DOHH2 (cell line): ENCODE measurements around the gene SLC35F5.

Experiments
- CTCF ChIP-seq: fragments of 200-600 bp; sonication (generic); IDR thresholded peaks from one replicate; pipeline ENCODE4 v1.5.1; 2014; ENCODE audit warnings: antibody characterized with exemption, mild to moderate bottlenecking, low read depth, low read length; ENCODE audit not compliant: poor library complexity, severe bottlenecking
- EZH2phosphoT487 ChIP-seq: fragments of 200-600 bp; sonication (generic); IDR thresholded peaks from 2 replicates; pipeline ENCODE4 v1.6.1; 2017; ENCODE audit warnings: borderline replicate concordance, mild to moderate bottlenecking, antibody characterized with exemption, low read length, moderate library complexity, mixed read lengths

- TF ChIP-seq CTCF = no peak
- TF ChIP-seq EZH2phosphoT487 = no peak
Observed at GRCh38 chr2:113770929-113771328, 14.5 kb upstream of the SLC35F5 start.
